HepG2 (cell line): ENCODE results near the gene ZMIZ1. TPM values are rescaled to one million over a fixed set of nuclear protein-coding genes. Genes with fewer than 3 reads are reported as not detected.

Experiments
- ATAC-seq: fragments of 200-7000 bp; cut with Tn5 transposase; 3 replicates; pipeline ENCODE4 v1.9.1; 2020; ENCODE audit warnings: mild to moderate bottlenecking, moderate library complexity
- BruUV-seq: library from RNA; stranded (reverse); fragments of 400-500 nt; replicated peaks from 2 replicates; lab custom pipeline; 2021; lab: Mats Ljungman, UMichigan
- CTCF ChIA-PET: fragments of 300-600 bp; formaldehyde crosslinking; extraction: SDS; loops from one replicate; lab custom pipeline; 2021; ENCODE audit warnings: low total read pairs, inconsistent platforms, low intra/inter-chr PET ratio; lab: Yijun Ruan, JAX
- POLR2A ChIA-PET: fragments of 350-600 bp; sonication (Branson Sonifier 250); formaldehyde crosslinking; loops from one replicate; lab custom pipeline; 2020; ENCODE audit warnings: antibody characterized with exemption, inconsistent platforms; lab: Yijun Ruan, JAX
- DNase-seq: peaks from one replicate; pipeline ENCODE4 v3.0.0-alpha.2; 2015; ENCODE audit warnings: low spot score
- FAIRE-seq: peaks from 3 replicates; lab custom pipeline; 2011; peaks lifted over from hg19 to GRCh38; lab: Jason Lieb, UNC
- H2AFZ ChIP-seq: one replicate; pipeline ENCODE4 v1.6.1; 2011; ENCODE audit warnings: low read length, inconsistent platforms
- H3K27ac ChIP-seq: fragments of 300-600 bp; 3 replicates; pipeline ENCODE4 v1.8.0; 2011; ENCODE audit warnings: mixed run types, mild to moderate bottlenecking, mixed read lengths, low read length, inconsistent platforms; ENCODE audit not compliant: insufficient read depth; ENCODE audit errors: extremely low read length
- H3K27me3 ChIP-seq, 2 experiments: fragments of 200-600 bp in 1 of 2; 2 replicates in 1 of 2; 3 replicates in 1 of 2; pipeline versions ENCODE4 v1.6.0 to v1.8.0; 2011; ENCODE audit warnings: low read length in 2 of 2, mild to moderate bottlenecking in 2 of 2, moderate library complexity in 2 of 2, inconsistent platforms in 1 of 2; ENCODE audit not compliant: insufficient read depth in 2 of 2, control insufficient read depth in 1 of 2
- H3K36me3 ChIP-seq, 2 experiments: fragments of 200-600 bp in 1 of 2; replicated peaks in 1 of 2; 2 replicates in 1 of 2; 3 replicates in 1 of 2; pipeline versions ENCODE4 v1.5.1 to v1.8.0; 2011; ENCODE audit warnings: low read length in 2 of 2, inconsistent platforms in 1 of 2; ENCODE audit not compliant: insufficient read depth in 2 of 2, control insufficient read depth in 1 of 2
- H3K4me1 ChIP-seq: 2 replicates; pipeline ENCODE4 v1.5.1; 2012; ENCODE audit warnings: low read length, inconsistent platforms; ENCODE audit not compliant: insufficient read depth
- H3K4me2 ChIP-seq: 2 replicates; pipeline ENCODE4 v1.6.0; 2011; ENCODE audit warnings: low read depth, low read length, inconsistent platforms
- H3K4me3 ChIP-seq, 3 experiments: fragments of 200-600 bp in 1 of 3; sonication (generic), shearing (Covaris generic) in 1 of 3; replicated peaks in 1 of 3; 2 replicates each; pipeline ENCODE4 v1.5.1; 2011 to 2016; ENCODE audit warnings: low read length in 3 of 3, inconsistent platforms in 2 of 3, low read depth in 2 of 3, mild to moderate bottlenecking in 2 of 3, control low read depth in 1 of 3, mixed read lengths in 1 of 3; ENCODE audit not compliant: insufficient read depth in 1 of 3
- H3K79me2 ChIP-seq: one replicate; pipeline ENCODE4 v1.6.1; 2011; ENCODE audit warnings: low read length, inconsistent platforms; ENCODE audit not compliant: insufficient read depth
- H3K9ac ChIP-seq: 2 replicates; pipeline ENCODE4 v1.6.0; 2011; ENCODE audit warnings: mild to moderate bottlenecking, low read depth, low read length, inconsistent platforms; ENCODE audit not compliant: insufficient read depth
- H3K9me3 ChIP-seq: 2 replicates; pipeline ENCODE4 v1.5.1; 2012; ENCODE audit warnings: mild to moderate bottlenecking, low read length
- H4K20me1 ChIP-seq: 2 replicates; pipeline ENCODE4 v1.6.0; 2011; ENCODE audit warnings: inconsistent platforms, mild to moderate bottlenecking, low read length, moderate library complexity; ENCODE audit not compliant: insufficient read depth
- ETV6 ChIP-seq: sonication (generic); formaldehyde crosslinking; conservative IDR thresholded peaks from 2 replicates; pipeline ENCODE4 v1.4.0; 2020; ENCODE audit warnings: missing genetic modification reagents
- GZF1 ChIP-seq: sonication (generic); formaldehyde crosslinking; IDR thresholded peaks from 2 replicates; pipeline ENCODE4 v1.5.1; 2020; ENCODE audit warnings: mild to moderate bottlenecking, missing genetic modification reagents
- HNRNPH1 ChIP-seq: fragments of 200-400 bp; formaldehyde crosslinking; optimal IDR thresholded peaks from 2 replicates; pipeline ENCODE3; 2017; ENCODE audit warnings: mild to moderate bottlenecking, low read depth, low read length
- HNRNPLL ChIP-seq: fragments of 200-400 bp; formaldehyde crosslinking; IDR thresholded peaks from 2 replicates; pipeline ENCODE4 v1.6.1; 2017; ENCODE audit warnings: mild to moderate bottlenecking, low read depth, low read length; ENCODE audit not compliant: poor library complexity, severe bottlenecking
- KDM2A ChIP-seq: sonication (generic); formaldehyde crosslinking; IDR thresholded peaks from 2 replicates; pipeline ENCODE4 v1.4.0; 2020; ENCODE audit warnings: low read depth, missing genetic modification reagents, borderline replicate concordance
- MTF1 ChIP-seq: sonication (generic); formaldehyde crosslinking; IDR thresholded peaks from 2 replicates; pipeline ENCODE4 v1.5.0; 2020; ENCODE audit warnings: missing genetic modification reagents
- PAX8 ChIP-seq: sonication (generic); formaldehyde crosslinking; IDR thresholded peaks from 2 replicates; pipeline ENCODE4 v1.8.0; 2022; ENCODE audit warnings: mild to moderate bottlenecking, missing genetic modification reagents, borderline replicate concordance
- RFX5 ChIP-seq: IDR thresholded peaks from 2 replicates; pipeline ENCODE4 v1.6.1; 2011; ENCODE audit warnings: low read depth, low read length, improper control_type of control experiment
- SOX13 ChIP-seq, 3 experiments: fragments of 450-650 bp in 1 of 3; sonication (generic) in 1 of 3; formaldehyde crosslinking in 1 of 3; IDR thresholded peaks in 2 of 3; conservative IDR thresholded peaks in 1 of 3; 2 replicates each; pipeline versions ENCODE4 v1.5.0 to v1.6.1; 2016 to 2020; ENCODE audit warnings: antibody characterized with exemption in 1 of 3, mild to moderate bottlenecking in 1 of 3, missing compliant biosample characterization in 1 of 3, missing genetic modification reagents in 1 of 3, moderate library complexity in 1 of 3
- ZBTB42 ChIP-seq: sonication (generic); formaldehyde crosslinking; IDR thresholded peaks from 2 replicates; pipeline ENCODE4 v1.5.0; 2020; ENCODE audit warnings: mild to moderate bottlenecking, missing genetic modification reagents
- ZNF20 ChIP-seq: sonication (generic); formaldehyde crosslinking; IDR thresholded peaks from 2 replicates; pipeline ENCODE4 v1.4.0; 2020; ENCODE audit warnings: mild to moderate bottlenecking, moderate library complexity, missing genetic modification reagents
- ZNF256 ChIP-seq: sonication (generic); formaldehyde crosslinking; conservative IDR thresholded peaks from 2 replicates; pipeline ENCODE4 v1.4.0; 2020; ENCODE audit warnings: missing genetic modification reagents
- ZNF329 ChIP-seq: sonication (generic); formaldehyde crosslinking; IDR thresholded peaks from 2 replicates; pipeline ENCODE4 v1.9.0; 2021; ENCODE audit warnings: low read depth, mild to moderate bottlenecking, missing genetic modification reagents
- ZNF33A ChIP-seq: sonication (generic); formaldehyde crosslinking; IDR thresholded peaks from 2 replicates; pipeline ENCODE4 v1.5.1; 2020; ENCODE audit warnings: missing genetic modification reagents, mild to moderate bottlenecking, moderate library complexity, borderline replicate concordance
- ZNF780A ChIP-seq: sonication (generic); formaldehyde crosslinking; IDR thresholded peaks from 2 replicates; pipeline ENCODE4 v1.8.0; 2022; ENCODE audit warnings: mild to moderate bottlenecking, missing genetic modification reagents, moderate library complexity
- WGBS: methylation state at CpG from one replicate; pipeline ENCODE4 v1.1.6; 2017; ENCODE audit warnings: low lambda C conversion rate; 5-methylcytosine and 5-hydroxymethylcytosine counted together
- in situ Hi-C: cut with HindIII; loops from 2 replicates; pipeline ENCODE4 v1.10.0; 2017; ENCODE audit warnings: low pct_unique_long_range_greater_than_20kb; ENCODE audit not compliant: extremely low pct_ligation_motif_present
- intact Hi-C: fragments of 100-400 bp; cut with micrococcal nuclease; formaldehyde crosslinking; loops from one replicate; pipeline ENCODE4 v1.10.0; 2022; ENCODE audit not compliant: unreplicated experiment
- polyA plus RNA-seq, 8 experiments: library from polyadenylated mRNA; depleted of rRNA in 3 of 8; stranded (reverse) in 7 of 8; unstranded in 1 of 8; fragments of >200 nt; fragmentation: Illumina TruSeq in 4 of 8; extraction: Trizol in 4 of 8; gene quantifications; 2 replicates each; pipeline versions ENCODE4 v1.2.1 to v1.2.3, GENCODE V29; 2011 to 2016; ENCODE audit warnings: low read depth in 4 of 8, missing spikeins in 1 of 8, mixed read lengths in 1 of 8; ENCODE audit not compliant: insufficient read depth in 1 of 8
- total RNA-seq, 5 experiments: library from RNA; depleted of rRNA; stranded (reverse); fragments of >200 nt; fragmentation: Illumina TruSeq; extraction: Trizol; gene quantifications; 2 replicates each; pipeline ENCODE4 v1.2.3, GENCODE V29; 2016; ENCODE audit warnings: low read depth in 1 of 5
- TF ChIP-seq, protein P1 (sequence below): sonication (generic); formaldehyde crosslinking; IDR thresholded peaks from 2 replicates; pipeline ENCODE4 v1.5.1; 2020; ENCODE audit warnings: mild to moderate bottlenecking, missing genetic modification reagents, moderate library complexity
- TF ChIP-seq, protein P2 (sequence below): sonication (generic); formaldehyde crosslinking; IDR thresholded peaks from 2 replicates; pipeline ENCODE4 v1.9.0; 2022; ENCODE audit warnings: missing genetic modification reagents, mild to moderate bottlenecking, borderline replicate concordance
- TF ChIP-seq, protein P3 (sequence below): sonication (generic); formaldehyde crosslinking; IDR thresholded peaks from 2 replicates; pipeline ENCODE4 v1.5.0; 2020; ENCODE audit warnings: missing genetic modification reagents, mild to moderate bottlenecking, borderline replicate concordance

ZMIZ1 gene
- total and polyA plus RNA-seq, 2 of the 13 experiments (the other 11 are each of a cell fraction or from before 2014, with no cell fraction given) = 5.3 to 10.2 TPM

DNA sequence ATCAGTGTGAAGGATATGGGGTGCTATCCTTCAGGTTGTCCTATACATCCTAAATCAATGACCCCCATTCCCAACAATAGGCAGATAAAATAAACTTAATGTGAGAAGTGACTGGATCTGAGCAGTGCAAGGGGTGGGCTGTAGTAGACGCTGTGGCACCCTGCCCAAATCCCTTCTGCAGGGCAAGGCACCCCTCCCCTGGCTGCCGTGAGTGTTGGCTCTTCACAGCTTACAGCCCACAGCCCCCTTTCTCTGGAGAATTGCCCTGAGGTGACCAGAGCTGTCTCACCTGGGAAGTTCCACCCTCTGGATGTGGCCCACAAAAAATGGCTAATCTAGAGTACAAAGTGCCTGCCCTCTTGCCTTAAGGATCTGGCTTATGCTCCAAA lies 252.7 kb downstream of the ZMIZ1 start:
- ATAC-seq = no peak
- intact Hi-C loops (no loop called here), in situ Hi-C loops (no loop called here)
- POLR2A ChIA-PET = interaction anchor here (1.3 to 3.0 kb wide), 2 partner anchors 10 to 14 kb away, joined by 4 to 8 read pairs; no protein-coding TSS in a partner anchor
- no peak overlapping the region for H3K4me2 ChIP-seq
- no peak overlapping the region for H3K4me3 ChIP-seq
- no peaks in the 10 kb centered on the region for H3K36me3 ChIP-seq
- peaks cover 24% of the 10 kb centered on the region for H3K4me1 ChIP-seq
- no peak overlapping the region for H3K9ac ChIP-seq
- 25% methylated on average over 1 of the region's 2 CpGs for WGBS
- TF ChIP-seq KDM2A (CRISPR knock-in tag) = no peak
- TF ChIP-seq PAX8 (CRISPR knock-in tag) = no peak
- TF ChIP-seq MTF1 (CRISPR knock-in tag) = no peak
- no peak for TF ChIP-seq ZNF20 (CRISPR knock-in tag)
- no peak for TF ChIP-seq ZNF780A (CRISPR knock-in tag)
- no peak for TF ChIP-seq GZF1
- TF ChIP-seq RFX5 = no peak
- no peak for TF ChIP-seq SOX13 (IDR thresholded peaks at IDR 0.05)
- no peak for TF ChIP-seq SOX13 (CRISPR knock-in tag; conservative IDR thresholded peaks at IDR 0.05 in 1 of 2, IDR thresholded peaks at IDR 0.05 in 1 of 2)
- TF ChIP-seq ETV6 = no peak
- TF ChIP-seq, protein P1, sequence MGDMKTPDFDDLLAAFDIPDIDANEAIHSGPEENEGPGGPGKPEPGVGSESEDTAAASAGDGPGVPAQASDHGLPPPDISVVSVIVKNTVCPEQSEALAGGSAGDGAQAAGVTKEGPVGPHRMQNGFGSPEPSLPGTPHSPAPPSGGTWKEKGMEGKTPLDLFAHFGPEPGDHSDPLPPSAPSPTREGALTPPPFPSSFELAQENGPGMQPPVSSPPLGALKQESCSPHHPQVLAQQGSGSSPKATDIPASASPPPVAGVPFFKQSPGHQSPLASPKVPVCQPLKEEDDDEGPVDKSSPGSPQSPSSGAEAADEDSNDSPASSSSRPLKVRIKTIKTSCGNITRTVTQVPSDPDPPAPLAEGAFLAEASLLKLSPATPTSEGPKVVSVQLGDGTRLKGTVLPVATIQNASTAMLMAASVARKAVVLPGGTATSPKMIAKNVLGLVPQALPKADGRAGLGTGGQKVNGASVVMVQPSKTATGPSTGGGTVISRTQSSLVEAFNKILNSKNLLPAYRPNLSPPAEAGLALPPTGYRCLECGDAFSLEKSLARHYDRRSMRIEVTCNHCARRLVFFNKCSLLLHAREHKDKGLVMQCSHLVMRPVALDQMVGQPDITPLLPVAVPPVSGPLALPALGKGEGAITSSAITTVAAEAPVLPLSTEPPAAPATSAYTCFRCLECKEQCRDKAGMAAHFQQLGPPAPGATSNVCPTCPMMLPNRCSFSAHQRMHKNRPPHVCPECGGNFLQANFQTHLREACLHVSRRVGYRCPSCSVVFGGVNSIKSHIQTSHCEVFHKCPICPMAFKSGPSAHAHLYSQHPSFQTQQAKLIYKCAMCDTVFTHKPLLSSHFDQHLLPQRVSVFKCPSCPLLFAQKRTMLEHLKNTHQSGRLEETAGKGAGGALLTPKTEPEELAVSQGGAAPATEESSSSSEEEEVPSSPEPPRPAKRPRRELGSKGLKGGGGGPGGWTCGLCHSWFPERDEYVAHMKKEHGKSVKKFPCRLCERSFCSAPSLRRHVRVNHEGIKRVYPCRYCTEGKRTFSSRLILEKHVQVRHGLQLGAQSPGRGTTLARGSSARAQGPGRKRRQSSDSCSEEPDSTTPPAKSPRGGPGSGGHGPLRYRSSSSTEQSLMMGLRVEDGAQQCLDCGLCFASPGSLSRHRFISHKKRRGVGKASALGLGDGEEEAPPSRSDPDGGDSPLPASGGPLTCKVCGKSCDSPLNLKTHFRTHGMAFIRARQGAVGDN (CRISPR knock-in tag) = no peak
- TF ChIP-seq, protein P2, sequence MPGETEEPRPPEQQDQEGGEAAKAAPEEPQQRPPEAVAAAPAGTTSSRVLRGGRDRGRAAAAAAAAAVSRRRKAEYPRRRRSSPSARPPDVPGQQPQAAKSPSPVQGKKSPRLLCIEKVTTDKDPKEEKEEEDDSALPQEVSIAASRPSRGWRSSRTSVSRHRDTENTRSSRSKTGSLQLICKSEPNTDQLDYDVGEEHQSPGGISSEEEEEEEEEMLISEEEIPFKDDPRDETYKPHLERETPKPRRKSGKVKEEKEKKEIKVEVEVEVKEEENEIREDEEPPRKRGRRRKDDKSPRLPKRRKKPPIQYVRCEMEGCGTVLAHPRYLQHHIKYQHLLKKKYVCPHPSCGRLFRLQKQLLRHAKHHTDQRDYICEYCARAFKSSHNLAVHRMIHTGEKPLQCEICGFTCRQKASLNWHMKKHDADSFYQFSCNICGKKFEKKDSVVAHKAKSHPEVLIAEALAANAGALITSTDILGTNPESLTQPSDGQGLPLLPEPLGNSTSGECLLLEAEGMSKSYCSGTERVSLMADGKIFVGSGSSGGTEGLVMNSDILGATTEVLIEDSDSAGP (CRISPR knock-in tag) = no peak
- TF ChIP-seq ZNF256 (CRISPR knock-in tag) = no peak
- TF ChIP-seq ZBTB42 = no peak
- no peak for TF ChIP-seq ZNF33A (CRISPR knock-in tag)
- TF ChIP-seq HNRNPLL = no peak
- no peak for TF ChIP-seq ZNF329
- no peak for TF ChIP-seq HNRNPH1
- TF ChIP-seq, protein P3, sequence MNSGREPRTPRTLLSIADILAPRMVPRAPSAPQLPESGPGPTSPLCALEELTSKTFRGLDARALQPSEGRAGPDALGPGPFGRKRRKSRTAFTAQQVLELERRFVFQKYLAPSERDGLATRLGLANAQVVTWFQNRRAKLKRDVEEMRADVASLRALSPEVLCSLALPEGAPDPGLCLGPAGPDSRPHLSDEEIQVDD (CRISPR knock-in tag) = no peak
- TF ChIP-seq, all 625 proteins: peak for 0
- no peak overlapping the region for H2AFZ ChIP-seq
- H3K27me3 ChIP-seq = 0 out of 5 replicates have a peak, but pooled peaks cover 0 to 3% of the 10 kb centered on the region in 2 experiments
- no peaks in the 10 kb centered on the region; the same call in 1 of the 2 replicates for H4K20me1 ChIP-seq
- FAIRE-seq (no peak), DNase-seq (no peak)
- H3K9me3 ChIP-seq = no peaks in the 10 kb centered on the region
- H3K79me2 ChIP-seq = no peaks in the 10 kb centered on the region
- CTCF ChIA-PET = no interaction called here
- H3K27ac ChIP-seq = no peak overlapping the region
- BruUV-seq = no TSS peak
